A673 (cell line): ENCODE measurements around the gene GTF3C5. TPM values are rescaled to one million over a fixed set of nuclear protein-coding genes. Genes with fewer than 3 reads are reported as not detected.

Experiments used
- BruUV-seq: library from RNA; stranded (reverse); fragments of 400-500 nt; replicated peaks from 2 replicates; lab custom pipeline; 2021; lab: Mats Ljungman, UMichigan
- CTCF ChIA-PET: fragments of 300-600 bp; sonication (Branson Sonifier 250); formaldehyde crosslinking; loops from one replicate; lab custom pipeline; 2022; ENCODE audit warnings: antibody characterized with exemption; lab: Charles Lee
- POLR2A ChIA-PET: fragments of 300-600 bp; sonication (Branson Sonifier 250); formaldehyde crosslinking; loops from one replicate; lab custom pipeline; 2022; ENCODE audit warnings: antibody characterized with exemption; ENCODE audit not compliant: low non-redundant PET; lab: Charles Lee
- DNase-seq: peaks from one replicate; pipeline ENCODE4 v3.0.0-alpha.2; 2015; ENCODE audit warnings: low spot score
- H3K27ac ChIP-seq: fragments of 200-600 bp; sonication (generic); 2 replicates; pipeline ENCODE4 v1.5.1; 2016; ENCODE audit warnings: mixed run types, low read depth, mild to moderate bottlenecking, mixed read lengths, antibody characterized with exemption, low read length; ENCODE audit not compliant: poor library complexity, severe bottlenecking
- H3K27me3 ChIP-seq: fragments of 200-600 bp; sonication (generic); replicated peaks from 2 replicates; pipeline ENCODE4 v1.6.1; 2017; ENCODE audit warnings: mixed run types, low read depth, mild to moderate bottlenecking, mixed read lengths, antibody characterized with exemption, low read length; ENCODE audit not compliant: insufficient read depth, poor library complexity
- H3K36me3 ChIP-seq: fragments of 200-600 bp; sonication (generic); 2 replicates; pipeline ENCODE4 v1.6.1; 2016; ENCODE audit warnings: mixed run types, mild to moderate bottlenecking, mixed read lengths, antibody characterized with exemption, low read length; ENCODE audit not compliant: insufficient read depth, poor library complexity, severe bottlenecking
- H3K4me1 ChIP-seq: fragments of 200-600 bp; sonication (generic); 2 replicates; pipeline ENCODE4 v1.6.1; 2017; ENCODE audit warnings: mixed run types, mild to moderate bottlenecking, mixed read lengths, antibody characterized with exemption, low read length; ENCODE audit not compliant: insufficient read depth, poor library complexity, severe bottlenecking
- H3K4me3 ChIP-seq: fragments of 200-600 bp; sonication (generic); 2 replicates; pipeline ENCODE4 v1.5.1; 2016; ENCODE audit warnings: low read depth, mixed run types, mild to moderate bottlenecking, mixed read lengths, low read length; ENCODE audit not compliant: poor library complexity, severe bottlenecking
- H3K9me3 ChIP-seq: fragments of 200-600 bp; sonication (generic); 2 replicates; pipeline ENCODE4 v1.6.1; 2016; ENCODE audit warnings: mixed run types, low read depth, mild to moderate bottlenecking, mixed read lengths, antibody characterized with exemption, low read length; ENCODE audit not compliant: poor library complexity, severe bottlenecking
- EZH2 ChIP-seq: fragments of 200-600 bp; sonication (generic); IDR thresholded peaks from 2 replicates; pipeline ENCODE4 v1.6.1; 2017; ENCODE audit warnings: borderline replicate concordance, low read depth, mild to moderate bottlenecking, mixed read lengths, antibody characterized with exemption, low read length; ENCODE audit not compliant: poor library complexity, severe bottlenecking
- intact Hi-C: fragments of 100-400 bp; cut with micrococcal nuclease; formaldehyde crosslinking; loops from one replicate; pipeline ENCODE4 v1.10.0; 2022; ENCODE audit not compliant: unreplicated experiment
- total RNA-seq: library from RNA; stranded (reverse); gene quantifications from 2 replicates; pipeline ENCODE4 v1.2.3, GENCODE V29; 2021
- TF ChIP-seq, protein P1 (sequence below): fragments of 300-800, 200-600 bp; sonication (generic); conservative IDR thresholded peaks from 2 replicates; pipeline ENCODE4 v1.5.1; 2017; ENCODE audit warnings: low read depth, mild to moderate bottlenecking, antibody characterized with exemption, low read length, moderate library complexity, mixed read lengths

GTF3C5 gene
- total RNA-seq, 1 experiment from 2014 or later, result 99.9 TPM

DNA sequence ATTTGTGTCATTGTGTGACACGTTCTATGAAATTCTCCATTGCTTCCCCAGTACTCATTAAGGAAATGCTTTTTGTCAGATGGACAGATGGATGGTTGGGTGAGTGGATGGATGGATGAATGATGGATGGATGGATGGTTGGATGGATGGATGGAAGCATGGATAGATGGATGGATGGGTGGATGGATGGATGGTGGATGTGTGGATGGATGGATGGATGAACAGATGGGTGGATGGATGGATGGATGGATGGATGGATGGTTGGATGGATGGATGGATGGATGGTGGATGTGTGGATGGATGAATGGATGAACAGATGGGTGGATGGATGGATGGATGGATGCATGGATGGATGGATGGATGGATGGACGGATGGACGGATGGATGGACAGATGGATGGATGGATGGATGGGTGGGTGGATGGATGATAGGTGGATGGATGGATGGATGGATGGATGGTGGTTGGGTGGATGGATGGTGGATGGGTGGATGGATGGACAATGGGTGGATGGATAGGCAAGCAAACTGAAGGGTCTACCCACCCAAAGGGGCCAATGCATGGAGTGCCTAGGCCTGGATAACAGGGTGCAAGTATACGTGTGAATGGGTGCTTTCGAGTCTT, 24.0 kb upstream of the GTF3C5 start:
- intact Hi-C loops, result no loop called here
- no peaks in the 10 kb centered on the region for H3K9me3 ChIP-seq
- BruUV-seq, result no TSS peak
- no peak for DNase-seq
- no peaks in the 10 kb centered on the region for H3K27me3 ChIP-seq
- no peak overlapping the region for H3K4me3 ChIP-seq
- ChIA-PET POLR2A (no interaction called here), CTCF (interaction anchor here (0.6 kb wide), 1 partner anchor 1779 kb away, joined by 4 read pairs; no protein-coding TSS in a partner anchor)
- no peak for TF ChIP-seq EZH2
- TF ChIP-seq, protein P1, sequence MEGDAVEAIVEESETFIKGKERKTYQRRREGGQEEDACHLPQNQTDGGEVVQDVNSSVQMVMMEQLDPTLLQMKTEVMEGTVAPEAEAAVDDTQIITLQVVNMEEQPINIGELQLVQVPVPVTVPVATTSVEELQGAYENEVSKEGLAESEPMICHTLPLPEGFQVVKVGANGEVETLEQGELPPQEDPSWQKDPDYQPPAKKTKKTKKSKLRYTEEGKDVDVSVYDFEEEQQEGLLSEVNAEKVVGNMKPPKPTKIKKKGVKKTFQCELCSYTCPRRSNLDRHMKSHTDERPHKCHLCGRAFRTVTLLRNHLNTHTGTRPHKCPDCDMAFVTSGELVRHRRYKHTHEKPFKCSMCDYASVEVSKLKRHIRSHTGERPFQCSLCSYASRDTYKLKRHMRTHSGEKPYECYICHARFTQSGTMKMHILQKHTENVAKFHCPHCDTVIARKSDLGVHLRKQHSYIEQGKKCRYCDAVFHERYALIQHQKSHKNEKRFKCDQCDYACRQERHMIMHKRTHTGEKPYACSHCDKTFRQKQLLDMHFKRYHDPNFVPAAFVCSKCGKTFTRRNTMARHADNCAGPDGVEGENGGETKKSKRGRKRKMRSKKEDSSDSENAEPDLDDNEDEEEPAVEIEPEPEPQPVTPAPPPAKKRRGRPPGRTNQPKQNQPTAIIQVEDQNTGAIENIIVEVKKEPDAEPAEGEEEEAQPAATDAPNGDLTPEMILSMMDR, result no peak
- no peaks in the 10 kb centered on the region for H3K36me3 ChIP-seq
- H3K27ac ChIP-seq, result no peak overlapping the region
- no peaks in the 10 kb centered on the region for H3K4me1 ChIP-seq

DNA sequence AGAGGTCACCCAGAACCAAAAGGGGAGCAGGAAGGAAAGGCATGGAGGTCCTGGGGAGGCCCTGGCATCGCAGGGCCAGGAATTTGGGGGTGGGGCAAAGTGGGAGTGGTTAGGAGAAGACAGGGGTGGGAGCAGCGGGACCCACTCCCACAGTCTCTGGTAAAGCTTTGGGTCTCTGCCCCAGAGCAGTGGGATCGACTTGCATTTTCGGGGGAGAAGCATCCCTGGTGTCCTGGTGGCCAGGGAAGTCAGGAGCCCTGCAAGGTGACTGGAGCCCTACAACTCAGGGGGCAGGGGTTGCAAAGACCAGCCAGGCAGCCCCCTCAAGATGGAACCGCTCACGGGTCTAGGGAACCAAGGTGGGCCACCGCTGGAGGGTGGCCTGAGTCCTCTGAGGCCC, 22.4 kb upstream of the GTF3C5 start:
- TF ChIP-seq, protein P1, result no peak
- no peak for TF ChIP-seq EZH2
- DNase-seq, result no peak
- intact Hi-C loops, result no loop called here
- ChIA-PET CTCF (no interaction called here), POLR2A (no interaction called here)
- no peak overlapping the region for H3K27ac ChIP-seq
- no peaks in the 10 kb centered on the region for H3K4me1 ChIP-seq
- no peaks in the 10 kb centered on the region for H3K9me3 ChIP-seq
- no peaks in the 10 kb centered on the region for H3K27me3 ChIP-seq
- H3K4me3 ChIP-seq, result no peak overlapping the region
- no TSS peak for BruUV-seq
- H3K36me3 ChIP-seq, result no peaks in the 10 kb centered on the region

DNA sequence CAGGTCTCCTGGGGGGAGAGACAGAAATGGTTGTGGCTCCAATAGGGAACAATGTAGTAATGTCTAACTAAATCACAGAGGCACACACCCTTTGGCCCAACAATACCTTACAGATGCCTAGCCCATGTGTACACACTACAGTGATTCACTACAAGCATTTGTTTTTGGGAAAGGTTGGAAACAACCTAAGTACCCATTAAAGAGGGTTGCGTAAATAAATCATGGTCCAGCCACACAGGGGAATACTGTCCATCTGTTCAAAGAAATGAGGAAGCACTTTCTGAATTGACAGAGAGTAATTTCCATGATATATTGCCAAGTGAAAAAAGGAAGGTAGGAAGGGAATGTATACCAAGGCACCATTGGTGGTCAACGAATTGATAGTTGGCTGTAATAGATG, 22.0 kb upstream of the GTF3C5 start:
- intact Hi-C loops, result no loop called here
- POLR2A ChIA-PET, result no interaction called here

More for the DNA sequence above, 22.0 kb upstream of the GTF3C5 start:
- DNase-seq, result no peak
- Histone ChIP-seq H3K4me1 (no peaks in the 10 kb centered on the region), H3K9me3 (no peaks in the 10 kb centered on the region), H3K27ac (no peak overlapping the region), H3K27me3 (no peaks in the 10 kb centered on the region), H3K4me3 (no peak overlapping the region), H3K36me3 (no peaks in the 10 kb centered on the region)
- no peak for TF ChIP-seq EZH2
- TF ChIP-seq, protein P1, result no peak
- CTCF ChIA-PET, result no interaction called here
- no TSS peak for BruUV-seq
